ENCODE results near the gene GPLD1.

DNA sequence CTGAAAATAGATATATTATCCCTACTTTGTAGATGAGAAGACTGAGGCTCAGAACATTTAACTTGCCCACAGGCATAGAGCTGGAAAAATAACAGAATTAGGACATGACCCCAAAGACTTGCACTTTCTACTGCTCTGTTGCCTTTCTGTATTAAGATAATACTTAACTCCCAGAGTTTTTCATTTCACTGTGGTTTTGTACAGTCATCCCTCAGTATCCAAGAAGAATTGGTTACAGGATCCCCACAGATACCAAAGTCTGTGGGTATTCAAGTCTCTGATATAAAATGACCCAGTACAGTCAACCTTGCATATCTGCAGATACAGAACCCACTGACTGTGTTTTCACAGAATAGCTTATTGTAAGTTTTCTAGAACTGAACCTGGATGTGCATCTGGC, 69.9 kb downstream of the GPLD1 start:
- TF ChIP-seq, protein P1, sequence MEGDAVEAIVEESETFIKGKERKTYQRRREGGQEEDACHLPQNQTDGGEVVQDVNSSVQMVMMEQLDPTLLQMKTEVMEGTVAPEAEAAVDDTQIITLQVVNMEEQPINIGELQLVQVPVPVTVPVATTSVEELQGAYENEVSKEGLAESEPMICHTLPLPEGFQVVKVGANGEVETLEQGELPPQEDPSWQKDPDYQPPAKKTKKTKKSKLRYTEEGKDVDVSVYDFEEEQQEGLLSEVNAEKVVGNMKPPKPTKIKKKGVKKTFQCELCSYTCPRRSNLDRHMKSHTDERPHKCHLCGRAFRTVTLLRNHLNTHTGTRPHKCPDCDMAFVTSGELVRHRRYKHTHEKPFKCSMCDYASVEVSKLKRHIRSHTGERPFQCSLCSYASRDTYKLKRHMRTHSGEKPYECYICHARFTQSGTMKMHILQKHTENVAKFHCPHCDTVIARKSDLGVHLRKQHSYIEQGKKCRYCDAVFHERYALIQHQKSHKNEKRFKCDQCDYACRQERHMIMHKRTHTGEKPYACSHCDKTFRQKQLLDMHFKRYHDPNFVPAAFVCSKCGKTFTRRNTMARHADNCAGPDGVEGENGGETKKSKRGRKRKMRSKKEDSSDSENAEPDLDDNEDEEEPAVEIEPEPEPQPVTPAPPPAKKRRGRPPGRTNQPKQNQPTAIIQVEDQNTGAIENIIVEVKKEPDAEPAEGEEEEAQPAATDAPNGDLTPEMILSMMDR (IDR thresholded peaks at IDR 0.05; ENCODE audit: low read depth, low read length, poor library complexity, severe bottlenecking): no peak
- no peak for TF ChIP-seq EZH2phosphoT487 (IDR thresholded peaks at IDR 0.05; ENCODE audit: borderline replicate concordance, low read length)
